Femur (tissue), 1 donor: Measurements from ENCODE around the gene ATXN7L1.

Experiments
- DNase-seq: peaks from one replicate; pipeline ENCODE4 v3.0.0-alpha.2; 2017

Gene ATXN7L1

GRCh38 chr7:105822806-105823205 lies 53.6 kb downstream of the ATXN7L1 start:
- no peak for DNase-seq

GRCh38 chr7:105821527-105821926 lies 54.9 kb downstream of the ATXN7L1 start:
- DNase-seq, result no peak

DNA sequence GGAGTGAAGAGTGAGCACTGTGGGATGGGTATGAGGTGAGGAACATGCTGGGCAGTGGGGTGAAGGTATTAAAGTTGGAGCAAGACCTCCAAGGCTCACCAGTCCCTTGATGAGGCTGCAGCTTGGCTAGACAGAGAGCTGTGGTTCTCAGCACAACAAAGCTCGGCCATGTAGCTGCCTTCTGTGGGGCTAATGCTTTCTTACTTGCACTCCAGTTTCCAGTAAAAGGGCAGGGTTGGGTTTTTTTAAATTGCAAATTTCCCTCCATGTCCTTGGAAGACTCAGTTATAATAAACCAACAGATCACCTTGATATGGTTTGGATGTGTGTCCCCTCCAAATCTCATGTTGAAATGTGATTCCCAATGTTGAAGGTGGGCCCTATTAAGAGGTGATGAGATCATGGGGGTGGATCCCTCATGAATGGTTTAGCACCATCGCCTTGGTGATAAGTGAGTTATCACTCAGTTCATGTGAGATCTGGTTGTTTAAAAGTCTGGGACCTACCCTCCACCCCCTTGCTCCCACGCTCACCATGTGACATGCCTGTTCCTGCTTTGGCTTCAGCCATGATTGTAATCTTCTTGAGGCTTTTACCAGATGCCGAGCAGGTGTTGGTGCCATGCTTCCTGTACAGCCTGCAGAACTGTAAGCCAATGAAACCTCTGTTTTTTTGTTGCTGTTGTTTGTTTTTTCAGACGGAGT lies 55.9 kb downstream of the ATXN7L1 start:
- DNase-seq, result no peak

DNA sequence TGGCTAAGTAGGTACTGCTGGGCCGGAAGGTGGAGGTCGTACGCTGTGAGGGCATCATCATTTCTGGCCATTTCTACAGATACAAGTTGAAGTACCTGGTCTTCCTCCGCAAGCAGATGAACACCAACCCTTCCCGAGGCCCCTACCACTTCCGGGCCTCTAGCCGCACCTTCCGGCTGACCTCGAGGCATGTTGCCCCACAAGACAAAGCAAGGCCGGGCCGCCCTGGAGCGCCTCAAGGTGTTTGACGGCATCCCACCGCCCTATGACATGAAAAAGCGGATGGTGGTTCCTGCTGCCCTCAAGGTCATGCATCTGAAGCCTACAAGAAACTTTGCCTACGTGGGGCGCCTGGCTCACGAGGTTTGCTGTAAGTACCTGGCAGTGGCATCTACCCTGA lies 56.8 kb downstream of the ATXN7L1 start:
- no peak for DNase-seq

DNA sequence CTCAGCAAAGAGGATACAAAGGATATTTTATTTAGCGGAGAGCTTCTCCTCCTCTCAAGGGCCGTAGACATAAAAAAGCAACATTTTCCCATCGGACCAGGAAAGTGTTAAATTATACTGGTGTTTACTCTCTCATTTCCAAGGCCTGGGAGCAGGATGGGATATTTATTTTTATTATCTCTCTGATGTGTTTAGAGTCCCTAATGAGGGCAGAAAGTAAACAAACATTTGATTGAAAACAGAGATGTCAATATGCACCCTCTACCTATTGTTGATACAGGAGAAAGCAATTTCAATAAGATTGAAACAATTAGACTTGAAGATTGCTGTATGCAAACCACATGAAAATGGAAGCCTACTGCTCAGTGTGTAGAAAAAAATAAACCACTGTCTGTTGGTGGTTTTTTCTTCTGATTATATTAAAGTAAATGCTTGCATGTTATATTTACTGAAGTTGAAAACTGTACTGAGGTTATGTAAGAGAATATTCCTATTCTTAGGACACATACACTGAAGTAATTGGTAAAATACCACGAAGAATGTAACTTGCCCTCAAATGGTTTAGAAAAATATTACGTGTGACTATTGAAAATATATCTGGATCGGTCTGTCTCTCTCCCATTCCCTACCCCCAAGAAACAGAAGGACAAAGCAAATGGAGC lies 59.3 kb downstream of the ATXN7L1 start:
- no peak for DNase-seq

GRCh38 chr7:105816266-105816843 lies 60.0 kb downstream of the ATXN7L1 start:
- no peak for DNase-seq

DNA sequence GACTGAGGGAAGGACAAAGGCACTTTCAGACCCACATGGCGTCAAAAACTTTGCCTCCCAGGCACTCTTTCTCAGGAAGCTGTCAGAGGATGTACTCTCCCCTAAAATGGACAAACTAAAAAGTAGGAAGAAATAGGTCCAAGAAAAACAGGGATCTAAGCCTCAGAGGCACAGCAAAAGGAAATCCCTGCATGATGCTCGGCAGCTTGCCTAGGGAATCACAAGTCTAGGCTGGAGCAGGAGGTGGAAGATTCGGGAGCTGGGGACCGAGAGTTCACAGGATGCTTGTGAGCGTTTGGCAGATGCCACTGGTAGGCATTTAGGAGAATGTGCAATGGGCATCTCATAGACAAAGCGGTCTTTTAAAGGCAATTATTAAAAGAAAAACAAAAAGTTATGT lies 60.8 kb downstream of the ATXN7L1 start:
- no peak for DNase-seq

- no peak for DNase-seq
Observed at GRCh38 chr7:105814481-105814880, 61.9 kb downstream of the ATXN7L1 start.

- no peak for DNase-seq
Observed at GRCh38 chr7:105811189-105811847, 65.1 kb downstream of the ATXN7L1 start.

GRCh38 chr7:105810556-105810955 lies 65.8 kb downstream of the ATXN7L1 start:
- no peak for DNase-seq

DNA sequence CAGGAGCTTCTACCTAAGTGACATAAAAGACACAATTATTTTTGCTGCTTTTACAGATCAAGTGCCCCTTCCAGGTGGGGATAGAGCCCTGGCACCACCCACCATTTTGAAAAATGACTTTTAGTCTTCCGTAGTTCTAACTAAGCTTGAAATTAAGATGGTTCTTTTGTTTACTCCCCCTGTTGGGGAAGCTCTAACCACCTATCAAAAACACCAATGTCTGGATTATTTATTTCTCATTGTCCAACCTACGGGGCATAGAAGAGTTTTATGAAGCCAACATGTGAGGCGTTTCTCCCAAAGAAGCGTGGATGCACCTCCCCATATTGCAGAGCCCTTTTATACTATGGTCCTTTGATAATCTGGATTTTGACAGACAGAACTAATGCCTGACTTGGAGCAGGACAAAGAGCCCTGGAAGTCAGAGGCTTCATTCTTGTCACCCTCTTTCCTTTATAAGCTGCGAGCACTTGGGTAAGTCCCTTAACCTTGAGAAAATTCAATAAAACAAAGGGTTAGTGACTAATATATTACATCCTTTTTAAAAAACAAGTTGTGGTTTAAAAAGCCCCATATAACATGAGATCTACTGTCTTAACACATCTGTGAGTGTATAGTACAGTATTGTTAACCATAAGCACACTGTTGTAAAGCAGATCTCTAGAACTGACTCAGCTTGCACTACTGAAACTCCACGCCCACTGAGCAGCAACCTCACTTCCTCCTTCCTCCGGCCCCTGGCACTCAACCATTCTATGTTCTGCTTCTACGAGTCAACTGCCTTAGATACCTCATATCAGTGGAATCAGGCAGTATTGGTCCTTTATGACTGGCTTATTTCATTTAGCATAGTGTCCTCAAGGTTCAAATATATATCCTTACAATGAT lies 67.5 kb downstream of the ATXN7L1 start:
- no peak for DNase-seq

DNA sequence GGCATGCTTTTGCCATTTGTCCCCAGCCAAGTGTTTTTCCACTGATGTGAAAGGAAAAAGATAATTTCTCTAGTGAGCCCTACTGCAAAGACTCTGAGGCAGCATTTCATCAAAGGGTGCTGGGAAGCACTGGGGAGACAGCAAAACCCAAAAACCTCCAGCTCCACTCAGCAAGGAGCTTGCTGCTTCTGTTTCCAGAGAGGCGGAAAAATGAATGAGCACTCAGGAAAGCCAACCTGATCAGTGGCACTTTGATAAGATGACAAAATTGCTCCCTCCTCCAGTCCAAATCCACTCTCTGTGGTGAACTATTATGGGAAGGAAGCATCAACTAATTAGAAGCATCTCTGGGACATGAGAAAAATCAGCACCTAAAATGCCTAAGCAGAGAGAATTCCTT lies 68.2 kb downstream of the ATXN7L1 start:
- no peak for DNase-seq

- DNase-seq, result no peak
Observed at GRCh38 chr7:105807448-105807762, 69.0 kb downstream of the ATXN7L1 start.

DNA sequence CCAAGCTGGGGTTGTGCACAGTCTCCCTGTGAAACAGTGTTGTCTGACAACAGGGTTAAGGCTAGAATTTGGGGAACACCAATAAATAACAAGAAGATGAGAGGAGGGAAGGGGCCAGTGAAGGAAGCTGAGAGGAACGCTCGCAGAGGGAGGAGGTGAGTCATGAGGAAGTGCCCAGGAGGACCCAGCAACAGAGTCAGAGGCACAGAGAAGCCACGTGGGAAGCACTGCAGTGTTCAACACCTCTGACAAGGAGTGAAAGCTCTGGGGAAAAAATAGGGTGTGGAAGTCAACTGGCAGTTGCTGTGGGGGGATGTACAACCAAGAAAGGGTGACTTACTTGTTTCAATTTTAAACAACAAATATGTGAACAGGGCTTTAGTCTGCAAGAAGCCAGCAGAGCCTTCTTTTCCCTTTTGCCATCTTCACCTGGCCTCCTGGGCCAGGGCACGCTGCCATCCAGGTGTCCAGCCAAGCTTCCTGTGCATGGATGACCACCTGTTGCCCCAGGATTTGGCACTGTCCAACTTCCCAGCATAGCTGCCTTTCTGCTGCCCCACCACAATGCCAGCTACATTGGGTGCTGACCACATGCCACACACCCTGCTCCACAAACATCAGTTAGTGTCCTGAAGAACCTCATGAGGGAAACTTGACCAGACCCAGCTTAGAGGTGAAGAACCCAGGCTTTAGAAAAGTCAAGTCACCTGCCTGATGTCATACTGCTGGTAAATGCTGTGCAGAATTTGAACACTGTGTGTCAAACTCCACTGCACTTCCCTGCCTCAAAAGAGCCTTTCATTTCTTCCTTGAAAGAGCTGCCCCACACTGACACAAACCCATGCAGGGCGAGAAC lies 69.6 kb downstream of the ATXN7L1 start:
- no peak for DNase-seq

DNA sequence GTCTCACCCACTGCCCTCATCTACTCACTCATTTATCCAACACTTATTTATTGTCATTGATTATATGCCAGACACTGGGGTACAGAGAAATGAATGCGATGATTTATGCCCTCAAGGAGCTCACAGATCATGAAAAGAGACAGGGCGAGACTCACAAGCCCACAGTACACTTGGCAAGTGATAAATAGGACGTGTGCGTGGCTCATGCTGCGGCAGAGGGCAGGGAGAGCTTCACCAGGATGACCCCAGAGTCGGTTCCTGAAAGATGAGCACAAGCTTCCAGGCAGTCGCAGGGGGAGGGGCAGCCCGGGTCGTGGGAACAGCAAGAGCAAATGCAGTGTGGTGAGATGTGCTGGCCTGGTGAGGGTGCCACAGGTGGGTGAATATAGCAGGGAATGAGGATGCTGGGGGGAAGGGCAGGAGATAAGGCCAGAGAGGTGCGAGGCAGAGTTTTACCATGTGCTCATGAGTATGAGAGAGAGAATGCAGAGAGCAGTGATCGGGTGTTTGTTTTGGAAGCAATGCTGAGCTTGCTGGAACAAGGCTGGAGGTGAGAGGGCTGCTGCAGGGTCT lies 70.9 kb downstream of the ATXN7L1 start:
- no peak for DNase-seq

DNA sequence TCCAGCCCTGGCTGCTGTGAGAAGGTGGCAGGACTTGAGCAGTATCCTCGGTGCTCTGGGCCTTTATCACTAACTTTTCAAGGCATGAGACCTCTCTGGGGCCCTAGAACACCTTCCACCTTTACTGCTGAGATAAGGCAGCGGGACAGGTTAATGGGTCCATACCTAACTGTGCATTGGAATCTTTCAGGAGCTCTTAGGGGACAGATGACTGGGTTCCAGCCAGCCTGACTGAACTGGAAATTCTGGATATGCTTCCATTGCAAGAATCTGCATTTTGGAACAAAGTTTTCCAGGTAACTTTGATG lies 73.0 kb downstream of the ATXN7L1 start:
- DNase-seq, result no peak

- no peak for DNase-seq
Observed at GRCh38 chr7:105802604-105803428, 73.6 kb downstream of the ATXN7L1 start.

- DNase-seq, result no peak
Observed at GRCh38 chr7:105800849-105801534, 75.4 kb downstream of the ATXN7L1 start.

DNA sequence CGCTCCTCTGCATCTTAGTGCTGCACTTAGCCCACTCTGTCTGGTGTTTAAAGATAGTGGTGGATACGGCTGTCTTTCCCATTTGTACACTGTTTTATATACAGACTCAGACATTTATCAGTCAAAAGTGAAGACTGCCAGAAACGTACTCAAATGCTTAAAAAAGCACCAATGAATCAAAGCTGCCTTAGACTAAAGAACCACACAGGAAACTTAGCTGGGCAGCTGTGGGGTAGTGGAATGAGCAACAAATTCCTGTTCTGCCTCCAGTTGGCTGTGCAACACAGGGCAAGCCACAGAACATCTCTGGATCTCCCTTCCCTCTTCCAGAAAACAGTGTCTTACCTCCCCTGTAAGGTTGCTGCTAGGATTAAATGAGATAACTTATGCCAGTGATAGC lies 76.0 kb downstream of the ATXN7L1 start:
- DNase-seq, result no peak

DNA sequence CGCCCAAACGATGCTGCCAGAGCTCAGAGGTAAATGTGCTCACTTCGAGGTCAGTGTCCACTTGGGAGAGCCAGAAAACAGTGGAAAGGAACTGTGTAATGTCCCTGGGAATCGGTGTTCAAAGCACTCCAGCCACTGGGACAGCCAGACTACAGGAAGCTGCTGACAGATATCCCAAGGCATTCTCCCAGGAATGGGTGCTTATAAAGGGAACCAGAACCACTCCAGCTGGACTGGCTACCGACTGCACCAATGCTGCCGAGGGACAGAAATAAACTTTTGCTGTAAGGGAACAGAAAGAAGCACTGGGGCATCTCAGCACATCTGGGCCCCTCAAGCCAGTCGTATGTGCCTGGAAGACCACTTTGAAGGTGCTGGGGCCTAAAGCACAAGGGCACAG lies 76.7 kb downstream of the ATXN7L1 start:
- DNase-seq, result no peak
